GM12878 (cell line): ENCODE results near the gene VWA8. TPM values are rescaled to one million over a fixed set of nuclear protein-coding genes. Genes with fewer than 3 reads are reported as not detected.

Experiments
- ATAC-seq: fragments of 200-7000 bp; cut with Tn5 transposase; 3 replicates; pipeline ENCODE4 v1.9.1; 2020; ENCODE audit warnings: mild to moderate bottlenecking, moderate library complexity
- BruUV-seq: library from RNA; stranded (reverse); fragments of 400-500 nt; replicated peaks from 2 replicates; lab custom pipeline; 2021; lab: Mats Ljungman, UMichigan
- CTCF ChIA-PET: fragments of 300-600 bp; sonication (Branson Sonifier 250); formaldehyde crosslinking; extraction: SDS; loops from one replicate; lab custom pipeline; 2021; ENCODE audit warnings: inconsistent platforms; lab: Yijun Ruan, JAX
- POLR2A ChIA-PET: fragments of 350-600 bp; formaldehyde crosslinking; extraction: SDS; loops from one replicate; lab custom pipeline; 2021; ENCODE audit warnings: inconsistent platforms; lab: Charles Lee
- RAD21 ChIA-PET: fragments of 300-600 bp; sonication (Branson Sonifier 250); formaldehyde crosslinking; loops from one replicate; lab custom pipeline; 2023; ENCODE audit warnings: antibody characterized with exemption; ENCODE audit not compliant: unreplicated experiment; lab: Charles Lee
- SMC1A ChIA-PET: fragments of 300-600 bp; sonication (Branson Sonifier 250); formaldehyde crosslinking; loops from one replicate; lab custom pipeline; 2023; ENCODE audit not compliant: unreplicated experiment, uncharacterized antibody; lab: Charles Lee
- DNase-seq: peaks from one replicate; pipeline ENCODE4 v3.0.0-alpha.2; 2011; ENCODE audit warnings: low read depth, low spot score
- FAIRE-seq: peaks from 3 replicates; lab custom pipeline; 2011; peaks lifted over from hg19 to GRCh38; lab: Jason Lieb, UNC
- H2AFZ ChIP-seq: 2 replicates; pipeline ENCODE4 v1.6.0; 2011; ENCODE audit warnings: low read depth, low read length, control low read depth; ENCODE audit not compliant: control insufficient read depth
- H3K27ac ChIP-seq: 2 replicates; pipeline ENCODE4 v1.5.1; 2011; ENCODE audit warnings: control low read depth; ENCODE audit not compliant: control insufficient read depth, insufficient read depth
- H3K27me3 ChIP-seq, 2 experiments: replicated peaks in 1 of 2; 2 replicates each; pipeline versions ENCODE4 v1.6.0 to v1.6.1; 2011; ENCODE audit warnings: low read length in 1 of 2; ENCODE audit not compliant: control insufficient read depth in 2 of 2, insufficient read depth in 2 of 2
- H3K36me3 ChIP-seq, 2 experiments: 2 replicates each; pipeline ENCODE4 v1.5.1; 2011; ENCODE audit warnings: low read length in 1 of 2; ENCODE audit not compliant: control insufficient read depth in 2 of 2, insufficient read depth in 2 of 2
- H3K4me1 ChIP-seq: 2 replicates; pipeline ENCODE4 v1.6.1; 2011; ENCODE audit warnings: mild to moderate bottlenecking, low read length, moderate library complexity, mixed read lengths; ENCODE audit not compliant: control insufficient read depth, insufficient read depth
- H3K4me2 ChIP-seq: 2 replicates; pipeline ENCODE4 v1.6.0; 2011; ENCODE audit warnings: control low read depth; ENCODE audit not compliant: control insufficient read depth, insufficient read depth
- H3K4me3 ChIP-seq: fragments of 200-600 bp; sonication (generic); 2 replicates; pipeline ENCODE4 v1.5.1; 2016
- H3K79me2 ChIP-seq: 2 replicates; pipeline ENCODE4 v1.6.0; 2011; ENCODE audit warnings: low read length; ENCODE audit not compliant: control insufficient read depth, insufficient read depth
- H3K9ac ChIP-seq: 2 replicates; pipeline ENCODE4 v1.8.0; 2011; ENCODE audit warnings: low read length, control low read depth, mixed read lengths; ENCODE audit not compliant: control insufficient read depth, insufficient read depth
- H3K9me3 ChIP-seq: replicated peaks from 3 replicates; pipeline ENCODE4 v1.5.1; 2011; ENCODE audit warnings: mild to moderate bottlenecking, low read length; ENCODE audit not compliant: control insufficient read depth, insufficient read depth
- H4K20me1 ChIP-seq: 2 replicates; pipeline ENCODE4 v1.6.0; 2011; ENCODE audit not compliant: control insufficient read depth, insufficient read depth
- ASH2L ChIP-seq: fragments of 300-600, 200-600 bp; sonication (generic); IDR thresholded peaks from 2 replicates; pipeline ENCODE4 v1.6.1; 2017; ENCODE audit warnings: low read depth, mild to moderate bottlenecking, borderline replicate concordance
- CHD1 ChIP-seq: IDR thresholded peaks from 2 replicates; pipeline ENCODE4 v1.6.1; 2012; ENCODE audit warnings: low read depth, low read length, improper control_type of control experiment
- MTA3 ChIP-seq: IDR thresholded peaks from 2 replicates; pipeline ENCODE4 v1.6.1; 2012; ENCODE audit warnings: low read length, inconsistent platforms, borderline replicate concordance
- MYC ChIP-seq: IDR thresholded peaks from 2 replicates; pipeline ENCODE4 v1.6.1; 2011; ENCODE audit warnings: mild to moderate bottlenecking, low read length, moderate library complexity, inconsistent platforms; ENCODE audit not compliant: insufficient read depth, insufficient replicate concordance, insufficient read length, severe bottlenecking
- NR2C2 ChIP-seq: IDR thresholded peaks from 2 replicates; pipeline ENCODE4 v1.6.1; 2011; ENCODE audit warnings: borderline replicate concordance, low read depth; ENCODE audit not compliant: control insufficient read depth, insufficient read length
- NR2F1 ChIP-seq: fragments of 450-650 bp; conservative IDR thresholded peaks from 2 replicates; pipeline ENCODE4 v1.6.1; 2017; ENCODE audit warnings: mild to moderate bottlenecking
- PAX5 ChIP-seq: IDR thresholded peaks from 2 replicates; pipeline ENCODE4 v1.6.1; 2011; ENCODE audit warnings: low read depth, low read length, borderline replicate concordance
- POLR2A ChIP-seq: IDR thresholded peaks from 2 replicates; pipeline ENCODE4 v1.6.1; 2011; ENCODE audit warnings: low read depth, mild to moderate bottlenecking, low read length
- RAD21 ChIP-seq: IDR thresholded peaks from 2 replicates; pipeline ENCODE4 v1.6.1; 2011; ENCODE audit warnings: mild to moderate bottlenecking, low read depth, low read length, moderate library complexity; ENCODE audit not compliant: insufficient read depth
- RUNX3 ChIP-seq: IDR thresholded peaks from 2 replicates; pipeline ENCODE4 v1.6.1; 2012; ENCODE audit warnings: low read length, inconsistent platforms
- SIN3A ChIP-seq: IDR thresholded peaks from 2 replicates; pipeline ENCODE4 v1.6.1; 2012; ENCODE audit warnings: low read depth, low read length, improper control_type of control experiment
- SMAD1 ChIP-seq: fragments of 450-650 bp; IDR thresholded peaks from 2 replicates; pipeline ENCODE4 v1.6.1; 2018; ENCODE audit warnings: mild to moderate bottlenecking, low read depth; ENCODE audit not compliant: partially characterized antibody
- SRF ChIP-seq, 2 experiments: IDR thresholded peaks; 2 replicates each; pipeline ENCODE4 v1.6.1; 2011; ENCODE audit warnings: low read depth in 2 of 2, low read length in 2 of 2, mild to moderate bottlenecking in 1 of 2, moderate library complexity in 1 of 2
- SUZ12 ChIP-seq: fragments of 200-600 bp; sonication (generic); IDR thresholded peaks from one replicate; pipeline ENCODE4 v1.6.1; 2018; ENCODE audit warnings: antibody characterized with exemption, mild to moderate bottlenecking; ENCODE audit not compliant: unreplicated experiment
- TARDBP ChIP-seq: IDR thresholded peaks from 2 replicates; pipeline ENCODE4 v1.6.1; 2016; ENCODE audit warnings: borderline replicate concordance
- ZBED1 ChIP-seq: IDR thresholded peaks from 2 replicates; pipeline ENCODE4 v1.6.1; 2016; ENCODE audit warnings: borderline replicate concordance
- ZNF274 ChIP-seq: IDR thresholded peaks from one replicate; pipeline ENCODE4 v1.8.0; 2011; ENCODE audit not compliant: insufficient read length, insufficient read depth
- WGBS: methylation state at CpG from one replicate; pipeline ENCODE4 v1.1.6; 2016; ENCODE audit warnings: low lambda C conversion rate; ENCODE audit not compliant: insufficient replicate concordance, insufficient coverage; ENCODE audit errors: missing lambda C conversion rate; 5-methylcytosine and 5-hydroxymethylcytosine counted together
- in situ Hi-C: fragments of 300-500 bp; cut with MboI; formaldehyde crosslinking; loops from 9 replicates; pipeline ENCODE4 v1.14.3; 2018; ENCODE audit warnings: mixed read lengths
- intact Hi-C: fragments of 100-400 bp; cut with micrococcal nuclease; formaldehyde crosslinking; loops from one replicate; pipeline ENCODE4 v1.14.2; 2022; ENCODE audit not compliant: unreplicated experiment
- polyA plus RNA-seq, 11 experiments: library from polyadenylated mRNA; depleted of rRNA in 4 of 11; unstranded in 6 of 11; stranded (reverse) in 5 of 11; fragments of >200 nt; fragmentation: Nextera tagmentation in 4 of 11; fragmentation: Illumina TruSeq in 1 of 11; extraction: Ambion mirVana in 4 of 11; extraction: Trizol in 1 of 11; gene quantifications; 1 replicate in 1 of 11; 2 replicates in 10 of 11; pipeline versions ENCODE4 v1.2.1 to v1.2.3, GENCODE V29; 2011 to 2016; ENCODE audit warnings: inconsistent platforms in 2 of 11, missing spikeins in 2 of 11, low read depth in 1 of 11
- total RNA-seq, 4 experiments: library from RNA; depleted of rRNA in 3 of 4; stranded (reverse); fragments of >200 nt in 3 of 4; fragmentation: Illumina TruSeq in 1 of 4; extraction: Trizol in 1 of 4; gene quantifications; 2 replicates each; pipeline versions ENCODE4 v1.2.1 to v1.2.3, GENCODE V29; 2013 to 2021
- TF ChIP-seq, protein P1 (sequence below): fragments of 450-650 bp; IDR thresholded peaks from 2 replicates; pipeline ENCODE4 v1.6.1; 2017; ENCODE audit warnings: mild to moderate bottlenecking, low read depth, inconsistent platforms; ENCODE audit not compliant: poor library complexity, severe bottlenecking
- TF ChIP-seq, protein P2 (sequence below): IDR thresholded peaks from 2 replicates; pipeline ENCODE4 v1.6.1; 2012; ENCODE audit warnings: low read length, inconsistent platforms
- TF ChIP-seq, protein P3 (sequence below): fragments of 450-650 bp; IDR thresholded peaks from 2 replicates; pipeline ENCODE4 v1.6.1; 2017; ENCODE audit warnings: borderline replicate concordance

VWA8 gene
- total and polyA plus RNA-seq, 10 of the 15 experiments (the other 5 are each of a cell fraction or from before 2014, with no cell fraction given), result 3.0 to 21.8 (median 13.5) TPM

DNA sequence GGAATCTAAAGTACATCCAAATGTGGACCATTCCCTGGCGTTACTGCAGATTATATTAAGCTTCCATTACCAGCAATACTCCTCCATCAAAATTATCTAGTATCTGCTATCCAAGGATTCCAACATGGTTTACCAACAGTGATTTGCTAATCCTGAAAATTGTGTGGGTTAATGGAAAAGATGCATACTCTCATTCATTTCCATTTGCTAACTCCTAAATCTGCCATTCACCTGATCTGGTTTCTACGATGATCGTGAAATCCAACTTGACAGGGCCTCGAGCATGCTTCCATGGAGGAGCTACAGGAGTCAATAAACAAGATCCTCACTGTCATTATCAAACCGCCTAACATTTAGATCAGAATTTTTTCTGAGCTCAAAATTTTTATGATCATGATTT is 382.5 kb downstream of the VWA8 start:
- ChIA-PET POLR2A (no interaction called here), CTCF (interaction anchor here (0.9 kb wide), 1 partner anchor 14 kb away, joined by 5 read pairs; no protein-coding TSS in a partner anchor), SMC1A (interaction anchor here (1.4 to 1.6 kb wide), 2 partner anchors 8 to 10 kb away, joined by 5 to 7 read pairs; no protein-coding TSS in a partner anchor), RAD21 (no interaction called here)
- Histone ChIP-seq H3K4me2 (no peak overlapping the region), H3K27me3 (no peaks in the 10 kb centered on the region), H4K20me1 (no peaks in the 10 kb centered on the region), H3K9me3 (no peaks in the 10 kb centered on the region), H3K4me1 (peaks cover 6% of the 10 kb centered on the region), H3K79me2 (no peaks in the 10 kb centered on the region), H2AFZ (no peak overlapping the region), H3K27ac (no peak overlapping the region), H3K4me3 (no peak overlapping the region), H3K9ac (no peak overlapping the region), H3K36me3 (no peaks in the 10 kb centered on the region; a peak in 1 of 4 replicates)
- in situ Hi-C loops (no loop called here), intact Hi-C loops (no loop called here)
- TF ChIP-seq RUNX3, result no peak
- no peak for TF ChIP-seq TARDBP
- TF ChIP-seq, protein P1, sequence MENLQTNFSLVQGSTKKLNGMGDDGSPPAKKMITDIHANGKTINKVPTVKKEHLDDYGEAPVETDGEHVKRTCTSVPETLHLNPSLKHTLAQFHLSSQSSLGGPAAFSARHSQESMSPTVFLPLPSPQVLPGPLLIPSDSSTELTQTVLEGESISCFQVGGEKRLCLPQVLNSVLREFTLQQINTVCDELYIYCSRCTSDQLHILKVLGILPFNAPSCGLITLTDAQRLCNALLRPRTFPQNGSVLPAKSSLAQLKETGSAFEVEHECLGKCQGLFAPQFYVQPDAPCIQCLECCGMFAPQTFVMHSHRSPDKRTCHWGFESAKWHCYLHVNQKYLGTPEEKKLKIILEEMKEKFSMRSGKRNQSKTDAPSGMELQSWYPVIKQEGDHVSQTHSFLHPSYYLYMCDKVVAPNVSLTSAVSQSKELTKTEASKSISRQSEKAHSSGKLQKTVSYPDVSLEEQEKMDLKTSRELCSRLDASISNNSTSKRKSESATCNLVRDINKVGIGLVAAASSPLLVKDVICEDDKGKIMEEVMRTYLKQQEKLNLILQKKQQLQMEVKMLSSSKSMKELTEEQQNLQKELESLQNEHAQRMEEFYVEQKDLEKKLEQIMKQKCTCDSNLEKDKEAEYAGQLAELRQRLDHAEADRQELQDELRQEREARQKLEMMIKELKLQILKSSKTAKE, result no peak
- no peak for TF ChIP-seq ASH2L
- no peak for TF ChIP-seq SUZ12
- TF ChIP-seq SRF (IDR thresholded peaks at IDR 0.05; ENCODE audit: low read depth in 2 of 2, low read length in 2 of 2), result no peak
- no peak for TF ChIP-seq MTA3
- TF ChIP-seq SIN3A, result no peak
- TF ChIP-seq, protein P2, sequence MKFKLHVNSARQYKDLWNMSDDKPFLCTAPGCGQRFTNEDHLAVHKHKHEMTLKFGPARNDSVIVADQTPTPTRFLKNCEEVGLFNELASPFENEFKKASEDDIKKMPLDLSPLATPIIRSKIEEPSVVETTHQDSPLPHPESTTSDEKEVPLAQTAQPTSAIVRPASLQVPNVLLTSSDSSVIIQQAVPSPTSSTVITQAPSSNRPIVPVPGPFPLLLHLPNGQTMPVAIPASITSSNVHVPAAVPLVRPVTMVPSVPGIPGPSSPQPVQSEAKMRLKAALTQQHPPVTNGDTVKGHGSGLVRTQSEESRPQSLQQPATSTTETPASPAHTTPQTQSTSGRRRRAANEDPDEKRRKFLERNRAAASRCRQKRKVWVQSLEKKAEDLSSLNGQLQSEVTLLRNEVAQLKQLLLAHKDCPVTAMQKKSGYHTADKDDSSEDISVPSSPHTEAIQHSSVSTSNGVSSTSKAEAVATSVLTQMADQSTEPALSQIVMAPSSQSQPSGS, result no peak
- TF ChIP-seq, protein P3, sequence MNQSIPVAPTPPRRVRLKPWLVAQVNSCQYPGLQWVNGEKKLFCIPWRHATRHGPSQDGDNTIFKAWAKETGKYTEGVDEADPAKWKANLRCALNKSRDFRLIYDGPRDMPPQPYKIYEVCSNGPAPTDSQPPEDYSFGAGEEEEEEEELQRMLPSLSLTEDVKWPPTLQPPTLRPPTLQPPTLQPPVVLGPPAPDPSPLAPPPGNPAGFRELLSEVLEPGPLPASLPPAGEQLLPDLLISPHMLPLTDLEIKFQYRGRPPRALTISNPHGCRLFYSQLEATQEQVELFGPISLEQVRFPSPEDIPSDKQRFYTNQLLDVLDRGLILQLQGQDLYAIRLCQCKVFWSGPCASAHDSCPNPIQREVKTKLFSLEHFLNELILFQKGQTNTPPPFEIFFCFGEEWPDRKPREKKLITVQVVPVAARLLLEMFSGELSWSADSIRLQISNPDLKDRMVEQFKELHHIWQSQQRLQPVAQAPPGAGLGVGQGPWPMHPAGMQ, result no peak
- TF ChIP-seq CHD1, result no peak
- TF ChIP-seq SMAD1, result no peak
- no peak for TF ChIP-seq MYC
- TF ChIP-seq POLR2A, result no peak
- TF ChIP-seq NR2F1, result no peak
- no peak for TF ChIP-seq NR2C2
- TF ChIP-seq ZBED1, result no peak
- no peak for TF ChIP-seq ZNF274
- TF ChIP-seq RAD21, result no peak
- no peak for TF ChIP-seq PAX5
- ATAC-seq, result no peak
- FAIRE-seq, result no peak
- DNase-seq, result no peak
- BruUV-seq, result no TSS peak
- WGBS, result 93% methylated on average over 5 of the region's 5 CpGs
